Stimulated activated CD4-positive, alpha-beta T cell treated with anti-CD3 and anti-CD28 coated beads, TNF-alpha, amount 100 ng/mL, for 4 hours (primary cell): ENCODE results near the gene EIF2S2.
A peak's percentile ranks its signal among the peaks of the same experiment; 100 is the strongest.
"Not testable (repeated sequence)": the region's sequence is repeated elsewhere in the genome, so short reads cannot be mapped to it uniquely, and the experiment has no call there.

Source experiments
- DNase-seq, 3 experiments: peaks; one replicate each; pipeline ENCODE4 v3.0.0-alpha.2; 2020; ENCODE audit warnings: low read depth in 3 of 3

Gene EIF2S2, protein sequence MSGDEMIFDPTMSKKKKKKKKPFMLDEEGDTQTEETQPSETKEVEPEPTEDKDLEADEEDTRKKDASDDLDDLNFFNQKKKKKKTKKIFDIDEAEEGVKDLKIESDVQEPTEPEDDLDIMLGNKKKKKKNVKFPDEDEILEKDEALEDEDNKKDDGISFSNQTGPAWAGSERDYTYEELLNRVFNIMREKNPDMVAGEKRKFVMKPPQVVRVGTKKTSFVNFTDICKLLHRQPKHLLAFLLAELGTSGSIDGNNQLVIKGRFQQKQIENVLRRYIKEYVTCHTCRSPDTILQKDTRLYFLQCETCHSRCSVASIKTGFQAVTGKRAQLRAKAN

DNA sequence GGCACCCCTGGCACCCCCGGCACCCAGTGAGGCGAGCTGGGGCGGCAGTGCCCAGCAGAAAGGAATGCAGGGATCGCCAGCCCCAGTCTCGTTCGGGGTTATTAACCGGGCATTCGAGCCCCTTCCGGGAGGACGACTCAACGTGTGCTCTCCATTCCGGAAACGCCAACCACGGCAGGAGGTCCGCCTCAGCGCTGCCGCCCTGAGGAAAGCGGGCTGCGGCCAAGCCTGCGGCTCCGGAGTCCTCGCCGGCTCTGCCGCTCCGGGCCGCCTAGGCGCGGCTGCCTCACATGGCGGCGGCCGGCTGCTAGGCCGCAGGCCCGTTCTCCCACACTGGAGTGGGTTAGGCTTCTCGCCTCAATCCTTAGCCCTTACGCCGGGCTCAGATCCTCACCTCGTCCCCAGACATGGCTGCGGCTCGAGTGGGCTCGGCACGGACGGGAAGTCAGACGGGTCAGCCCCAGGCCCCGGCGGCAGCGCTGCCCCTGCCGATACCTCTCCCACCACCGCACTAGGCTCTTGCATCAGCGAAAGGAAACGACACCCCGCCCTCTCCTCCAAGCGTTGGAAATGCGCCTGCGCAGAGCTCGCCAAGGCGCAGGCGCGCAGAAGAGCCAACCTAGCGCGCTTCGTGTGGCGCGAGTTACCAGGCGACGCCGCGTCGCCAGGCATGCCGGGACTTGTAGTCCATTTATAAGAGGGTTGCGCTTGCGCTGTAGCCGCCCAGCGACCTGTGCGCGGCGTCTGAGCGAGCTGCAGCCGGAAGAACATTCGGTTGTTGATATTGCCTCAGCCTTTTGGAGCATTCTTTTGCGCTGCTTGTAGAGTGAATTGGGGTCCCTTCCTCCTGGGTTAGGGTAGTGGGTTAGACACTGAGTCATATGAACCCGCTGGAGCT, at the start of gene EIF2S2:
Gene EIF2S2 (minus strand): TSS at position 542 of the 898 bp plus-strand sequence. CDS start 133 bp downstream, at position 409.
- peak; percentile 75 to 92 (median 92) for DNase-seq

DNA sequence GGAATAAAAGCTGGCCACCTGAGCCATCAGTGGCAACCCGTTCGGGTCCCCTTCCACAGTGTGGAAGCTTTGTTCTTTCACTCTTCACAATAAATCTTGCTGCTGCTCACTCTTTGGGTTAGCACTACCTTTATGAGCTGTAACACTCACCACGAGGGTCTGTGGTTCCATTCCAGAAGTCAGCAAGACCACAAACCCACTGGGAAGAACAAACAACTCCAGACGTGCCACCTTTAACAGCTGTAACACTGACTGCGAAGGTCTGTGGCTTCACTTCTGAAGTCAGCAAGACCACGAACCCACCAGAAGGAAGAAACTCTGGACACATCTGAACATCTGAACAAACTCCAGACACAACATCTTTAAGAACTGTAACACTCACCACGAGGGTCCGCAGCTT, 45.7 kb upstream of the EIF2S2 start:
- not testable (repeated sequence) for DNase-seq

DNA sequence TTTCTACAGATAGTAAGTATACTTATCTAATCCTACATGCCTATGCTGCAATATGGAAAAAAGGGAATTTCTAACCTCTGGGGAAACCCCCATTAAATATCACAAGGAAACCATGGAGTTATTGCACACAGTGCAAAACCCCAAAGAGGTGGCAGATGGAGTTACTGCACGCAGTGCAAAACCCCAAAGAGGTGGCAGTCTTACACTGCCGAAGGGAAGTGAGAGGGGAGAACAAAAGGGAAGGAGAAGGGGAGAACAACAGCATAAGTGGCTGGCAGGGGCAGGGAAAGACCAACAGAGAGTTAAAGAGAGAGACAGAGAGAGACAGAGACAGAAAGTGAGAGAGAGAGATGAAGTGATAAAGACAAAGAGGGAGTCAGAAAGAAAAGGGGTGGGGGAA, 43.8 kb upstream of the EIF2S2 start:
- DNase-seq: no peak

DNA sequence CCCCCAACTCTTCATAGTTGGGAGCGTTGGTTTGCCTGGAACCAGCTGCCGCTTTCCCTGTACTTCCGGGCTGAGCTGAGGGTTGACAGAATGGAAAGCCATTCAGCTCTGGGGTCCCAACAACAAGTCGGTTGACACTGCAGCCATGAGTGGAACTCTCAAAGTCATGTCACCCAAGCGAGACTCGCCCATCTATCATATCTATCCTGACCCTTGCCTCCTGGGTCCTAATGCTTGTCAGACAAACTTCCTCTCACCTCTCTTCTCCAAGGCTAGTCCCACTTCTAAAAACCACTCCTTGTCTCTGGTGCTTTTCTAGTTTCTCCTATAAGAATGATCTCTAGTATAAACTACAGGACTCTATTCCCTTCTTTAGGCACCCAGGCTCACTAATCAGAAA, 41.1 kb upstream of the EIF2S2 start:
- not testable (repeated sequence) for DNase-seq

DNA sequence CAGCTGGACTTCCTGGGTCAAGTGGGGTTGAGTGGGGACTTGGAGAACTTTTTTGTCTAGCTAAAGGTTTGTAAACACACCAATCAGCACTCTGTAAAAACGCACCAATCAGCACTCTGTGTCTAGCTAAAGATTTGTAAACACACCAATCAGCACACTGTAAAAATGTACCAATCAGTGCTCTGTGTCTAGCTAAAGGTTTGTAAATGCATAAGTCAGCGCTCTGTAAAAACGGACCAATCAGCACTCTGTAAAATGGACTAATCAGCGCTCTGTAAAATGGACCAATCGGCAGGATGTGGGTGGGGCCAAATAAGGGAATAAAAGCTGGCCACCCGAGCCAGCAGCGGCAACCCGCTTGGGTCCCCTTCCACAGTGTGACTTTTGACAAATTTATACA, 40.0 kb upstream of the EIF2S2 start:
- DNase-seq: not testable (repeated sequence)

DNA sequence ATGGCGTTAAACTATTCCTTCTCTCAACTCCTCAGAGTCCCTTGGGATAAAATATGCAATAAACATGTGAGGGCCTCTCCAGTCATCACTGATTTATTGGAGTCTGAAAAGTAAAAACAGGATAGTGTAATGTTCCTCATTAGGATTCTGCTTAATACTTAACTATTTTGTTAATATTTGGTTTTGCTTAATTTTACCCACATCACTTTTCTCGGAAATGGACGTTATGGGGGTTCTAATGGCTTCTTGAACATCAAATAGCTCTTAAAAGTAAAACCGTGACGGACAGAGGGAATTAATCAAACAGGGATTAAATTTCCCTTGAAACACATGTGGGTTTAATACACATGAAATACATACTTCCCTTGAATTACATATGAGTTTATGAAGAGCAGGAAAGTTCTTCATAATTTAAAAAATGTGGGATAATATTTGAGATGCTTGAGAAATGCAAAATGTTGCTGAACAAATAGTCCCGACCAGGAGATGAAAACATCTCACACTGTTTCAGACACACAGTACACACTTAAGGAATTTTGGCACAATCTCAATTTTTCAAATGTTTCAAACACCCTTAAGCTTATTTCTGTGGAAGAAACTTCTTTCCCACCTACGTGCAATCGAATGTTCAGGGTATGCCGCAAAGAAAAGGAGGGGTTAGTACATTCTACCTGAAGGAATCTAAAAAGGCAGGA, 38.4 kb upstream of the EIF2S2 start:
- DNase-seq: no peak

DNA sequence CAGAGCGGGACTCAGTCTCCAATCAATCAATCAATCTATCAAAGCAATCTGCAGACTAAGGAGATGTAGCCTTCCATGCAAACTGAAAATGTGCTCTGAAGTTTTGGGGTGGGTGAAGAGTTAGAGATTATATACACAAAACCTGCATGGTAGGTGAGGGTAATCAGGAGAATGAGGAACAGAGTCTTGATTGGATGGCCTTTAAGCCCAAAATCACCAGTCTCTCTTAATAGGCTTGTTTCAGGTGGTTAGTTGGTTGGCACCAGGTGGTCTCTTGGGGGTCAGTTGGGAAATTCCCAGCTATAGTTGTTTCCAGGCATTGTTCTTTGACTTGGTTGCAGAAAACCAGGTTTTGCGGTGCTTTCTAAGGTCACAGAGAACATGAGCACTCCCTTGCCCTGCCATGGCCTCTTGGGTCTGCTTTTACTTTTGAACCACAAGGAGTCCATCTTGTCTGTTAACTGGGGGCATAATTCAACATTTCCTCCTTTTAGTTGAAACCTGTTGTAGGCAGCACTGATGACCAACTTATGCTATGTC, 33.3 kb upstream of the EIF2S2 start:
- DNase-seq: no peak

DNA sequence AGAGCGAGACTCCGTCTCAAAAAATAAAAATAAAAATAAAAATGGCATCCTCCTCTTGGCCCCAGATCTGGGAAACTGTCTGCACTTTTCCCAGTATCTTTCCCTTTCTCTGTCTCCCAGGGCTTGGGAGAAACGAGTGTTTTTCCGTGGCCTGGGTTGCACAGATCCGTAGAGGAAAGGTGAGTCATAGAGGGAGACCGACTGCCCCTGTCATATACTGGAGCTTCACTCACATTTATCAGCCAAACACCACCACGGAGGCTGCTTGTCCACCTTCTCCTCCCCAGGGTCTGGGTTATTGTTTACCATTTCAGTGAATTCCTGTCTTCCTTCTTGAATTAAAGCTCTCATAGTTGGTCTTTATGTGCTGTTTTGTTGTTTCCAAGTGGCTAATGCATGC, 31.9 kb upstream of the EIF2S2 start:
- DNase-seq: no peak

DNA sequence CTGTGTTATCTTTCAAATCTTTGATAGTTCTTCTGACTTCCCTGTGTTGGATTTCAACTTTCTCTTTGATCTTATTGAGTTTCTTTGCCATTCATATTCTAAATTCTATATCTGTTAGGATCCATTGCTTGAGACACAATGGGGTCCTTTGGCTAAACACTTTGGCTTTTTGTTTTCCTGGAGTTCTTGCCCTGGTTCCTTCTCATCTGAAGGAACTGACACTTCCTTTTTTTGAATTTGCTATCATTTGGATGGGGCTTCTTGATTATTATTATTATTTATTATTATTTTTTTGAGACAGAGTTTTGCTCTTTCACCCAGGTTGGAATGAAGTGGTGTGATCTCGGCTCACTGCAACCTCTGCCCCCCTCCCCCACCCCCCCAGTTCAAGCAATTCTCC, 30.1 kb upstream of the EIF2S2 start:
- DNase-seq: no peak

DNA sequence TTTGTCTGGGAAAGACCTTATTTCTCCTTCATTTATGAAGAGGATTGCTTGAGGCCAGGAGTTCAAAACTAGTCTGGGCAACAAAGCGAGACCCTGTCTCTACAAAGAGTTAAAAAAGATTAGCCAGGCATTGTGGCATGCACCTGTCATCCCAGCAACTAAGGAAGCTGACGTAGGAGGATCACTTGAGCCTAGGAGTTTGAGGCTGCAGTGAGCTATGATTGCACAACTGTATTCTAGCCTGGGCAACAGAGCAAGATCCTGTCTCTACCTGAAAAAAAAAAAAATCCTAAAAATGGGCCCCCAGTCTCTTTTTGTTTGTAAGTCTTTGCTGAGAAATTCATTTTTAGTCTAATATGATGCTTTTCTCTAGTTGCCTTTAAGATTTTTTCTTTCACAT, 29.2 kb upstream of the EIF2S2 start:
- DNase-seq: no peak

DNA sequence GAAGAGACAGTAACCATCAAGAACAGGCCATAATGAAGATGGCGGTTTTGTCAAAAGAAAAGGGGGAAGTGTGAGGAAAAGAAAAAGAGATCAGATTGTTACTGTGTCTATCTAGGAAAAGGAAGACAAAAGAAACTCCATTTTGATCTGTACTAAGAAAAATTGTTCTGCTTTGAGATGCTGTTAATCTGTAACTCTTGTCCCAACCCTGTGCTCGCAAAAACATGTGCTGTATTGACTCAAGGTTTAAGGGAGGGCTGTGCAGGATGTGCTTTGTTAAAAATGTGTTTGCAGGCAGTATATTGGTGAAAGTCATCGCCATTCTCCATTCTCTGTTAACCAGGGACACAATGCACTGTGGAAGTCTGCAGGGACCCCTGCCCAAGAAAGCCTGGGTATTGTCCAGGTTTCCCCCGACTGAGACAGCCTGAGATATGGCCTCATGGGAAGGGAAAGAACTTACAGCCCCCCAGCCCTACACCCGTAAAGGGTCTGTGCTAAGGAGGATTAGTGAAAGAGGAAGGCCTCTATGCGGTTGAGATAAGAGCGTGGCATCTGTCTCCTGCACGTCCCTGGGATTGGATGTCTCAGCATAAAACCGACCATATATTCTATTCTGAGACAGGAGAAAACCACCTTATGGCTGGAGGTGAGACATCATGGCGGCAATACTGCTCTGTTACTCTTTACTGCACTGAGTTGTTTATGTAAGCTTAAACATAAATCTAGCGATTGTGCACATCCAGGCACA, 23.7 kb upstream of the EIF2S2 start:
- DNase-seq: not testable (repeated sequence)

DNA sequence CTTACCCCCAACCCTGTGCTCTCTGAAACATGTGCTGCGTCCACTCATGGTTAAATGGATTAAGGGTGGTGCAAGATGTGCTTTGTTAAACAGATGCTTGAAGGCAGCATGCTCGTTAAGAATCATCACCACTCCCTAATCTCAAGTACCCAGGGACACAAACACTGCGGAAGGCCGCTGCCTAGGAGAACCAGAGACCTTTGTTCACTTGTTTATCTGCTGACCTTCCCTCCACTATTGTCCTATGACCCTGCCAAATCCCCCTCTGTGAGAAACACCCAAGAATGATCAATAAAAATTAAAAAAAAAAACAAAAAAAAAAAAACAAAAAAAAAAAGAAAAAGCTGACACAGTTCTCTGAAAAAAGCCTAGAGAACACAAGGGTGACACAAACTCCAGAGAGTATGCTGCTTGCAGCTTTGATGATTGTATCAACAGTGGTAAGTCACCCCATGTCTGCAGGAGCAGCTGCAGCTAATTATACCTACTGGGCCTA, 21.4 kb upstream of the EIF2S2 start:
- DNase-seq: not testable (repeated sequence)

DNA sequence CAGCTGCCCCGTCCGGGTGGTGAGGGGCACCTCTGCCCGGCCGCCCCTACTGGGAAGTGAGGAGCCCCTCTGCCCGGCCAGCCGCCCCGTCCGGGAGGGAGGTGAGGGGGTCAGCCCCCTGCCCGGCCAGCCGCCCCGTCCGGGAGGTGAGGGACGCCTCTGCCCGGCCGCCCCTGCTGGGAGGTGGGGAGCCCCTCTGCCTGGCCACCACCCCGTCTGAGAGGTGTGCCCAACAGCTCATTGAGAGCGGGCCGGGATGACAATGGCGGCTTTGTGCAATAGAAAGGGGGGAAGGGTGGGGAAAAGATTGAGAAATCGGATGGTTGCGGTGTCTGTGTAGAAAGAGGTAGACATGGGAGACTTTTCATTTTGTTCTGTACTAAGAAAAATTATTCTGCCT, 20.9 kb upstream of the EIF2S2 start:
- DNase-seq: not testable (repeated sequence)

DNA sequence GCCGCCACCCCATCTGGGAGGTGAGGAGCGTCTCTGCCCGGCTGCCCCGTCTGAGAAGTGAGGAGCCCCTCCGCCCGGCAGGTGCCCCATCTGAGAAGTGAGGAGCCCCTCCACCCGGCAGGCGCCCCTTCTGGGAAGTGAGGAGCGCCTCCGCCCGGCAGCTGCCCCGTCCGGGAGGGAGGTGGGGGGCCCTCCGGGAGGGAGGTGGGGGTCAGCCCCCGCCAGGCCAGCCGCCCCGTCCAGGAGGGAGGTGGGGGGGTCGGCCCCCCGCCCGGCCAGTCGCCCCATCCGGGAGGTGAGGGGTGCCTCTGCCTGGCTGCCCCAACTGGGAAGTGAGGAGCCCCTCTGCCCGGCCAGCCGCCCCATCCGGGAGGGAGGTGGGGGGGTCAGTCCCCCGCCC, 20.4 kb upstream of the EIF2S2 start:
- not testable (repeated sequence) for DNase-seq

DNA sequence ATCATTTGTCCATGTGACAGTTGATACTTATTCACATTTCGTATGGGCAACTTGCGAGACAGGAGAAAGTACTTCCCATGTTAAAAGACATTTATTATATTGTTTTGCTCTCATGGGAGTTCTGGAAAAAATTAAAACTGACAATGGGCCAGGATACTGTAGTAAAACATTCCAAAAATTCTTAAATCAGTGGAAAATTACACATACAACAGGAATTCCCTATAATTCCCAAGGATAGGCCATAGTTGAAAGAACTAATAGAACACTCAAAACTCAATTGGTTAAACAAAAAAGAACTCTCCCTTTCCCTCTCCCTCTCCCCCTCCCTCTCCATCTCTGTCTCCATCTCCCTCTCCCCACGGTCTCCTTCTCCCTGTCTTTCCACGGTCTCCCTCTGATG, 19.4 kb upstream of the EIF2S2 start:
- no peak for DNase-seq

DNA sequence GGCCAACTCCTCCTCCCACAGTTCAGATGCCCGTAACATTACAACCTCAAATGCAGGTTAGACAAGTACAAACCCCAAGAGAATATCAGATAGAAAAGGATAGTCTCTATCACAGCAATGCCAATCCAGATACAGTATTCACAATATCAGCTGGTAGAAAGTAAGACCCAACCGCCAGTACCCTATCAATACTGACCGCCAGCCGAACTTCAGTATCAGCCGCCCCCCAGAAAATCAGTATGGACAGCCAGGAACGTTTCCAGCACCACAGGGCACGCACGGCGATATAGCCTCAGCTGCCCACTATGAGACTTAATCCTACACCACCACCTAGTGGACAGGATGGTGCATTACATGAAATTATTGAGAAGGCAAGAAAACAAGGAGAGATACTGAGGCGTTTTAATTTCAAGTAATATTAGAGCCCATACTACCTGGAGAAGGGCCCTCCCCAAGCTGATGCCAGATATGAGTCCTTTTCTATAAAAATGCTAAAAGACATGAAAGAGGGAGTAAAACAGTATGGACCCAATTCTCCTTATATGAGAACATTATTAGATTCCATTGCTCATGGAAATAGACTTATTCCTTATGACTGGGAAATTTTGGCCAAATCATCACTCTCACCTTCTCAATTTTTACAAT, 17.6 kb upstream of the EIF2S2 start:
- DNase-seq: peak in 2 of 3 experiments; percentile 8 to 30

DNA sequence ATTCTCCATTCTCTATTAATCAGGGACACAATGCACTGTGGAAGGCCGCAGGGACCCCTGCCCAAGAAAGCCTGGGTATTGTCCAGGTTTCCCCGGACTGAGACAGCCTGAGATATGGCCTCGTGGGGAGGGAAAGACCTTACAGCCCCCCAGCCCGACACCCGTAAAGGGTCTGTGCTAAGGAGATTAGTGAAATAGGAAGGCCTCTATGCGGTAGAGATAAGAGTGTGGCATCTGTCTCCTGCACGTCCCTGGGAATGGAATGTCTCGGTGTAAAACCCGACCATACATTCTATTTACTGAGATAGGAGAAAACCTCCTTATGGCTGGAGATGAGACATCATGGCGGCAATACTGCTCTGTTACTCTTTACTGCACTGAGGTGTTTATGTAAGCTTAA, 15.7 kb upstream of the EIF2S2 start:
- DNase-seq: no peak

DNA sequence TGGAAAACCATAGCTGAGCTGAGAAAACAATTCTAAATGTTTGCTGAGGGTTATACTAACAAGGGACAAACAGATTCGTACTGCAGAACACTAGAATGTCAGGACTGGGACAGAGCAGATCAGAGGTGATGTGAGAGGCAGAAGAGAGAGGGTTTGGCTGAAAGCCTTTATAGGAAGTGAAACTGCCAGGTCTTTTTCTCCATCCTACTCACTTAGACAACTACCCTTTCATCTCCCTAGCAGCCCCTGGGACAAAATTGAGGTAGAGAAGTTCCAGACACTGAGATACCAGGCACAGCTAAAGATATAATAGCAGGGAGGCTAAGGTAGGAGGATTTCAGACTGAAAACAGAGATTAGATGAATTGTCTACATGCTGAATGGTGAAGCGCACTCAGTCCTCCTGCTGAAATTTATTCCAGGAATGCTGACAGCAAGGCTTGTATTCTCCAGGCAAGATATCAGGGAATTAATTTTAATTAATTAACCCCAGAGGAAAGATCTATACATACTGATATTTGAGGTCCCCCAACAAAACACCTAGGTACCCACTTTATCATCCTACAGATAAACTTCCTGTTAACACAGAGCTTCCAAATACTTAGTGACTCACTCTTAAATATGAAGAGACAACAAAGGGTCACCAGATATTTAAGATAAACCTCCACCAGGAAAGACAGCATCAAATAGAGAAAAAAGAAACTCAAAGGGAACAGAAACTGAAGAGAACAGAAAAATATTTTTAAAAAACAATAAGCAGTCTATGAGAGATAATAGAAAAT, 12.6 kb upstream of the EIF2S2 start:
- no peak for DNase-seq

DNA sequence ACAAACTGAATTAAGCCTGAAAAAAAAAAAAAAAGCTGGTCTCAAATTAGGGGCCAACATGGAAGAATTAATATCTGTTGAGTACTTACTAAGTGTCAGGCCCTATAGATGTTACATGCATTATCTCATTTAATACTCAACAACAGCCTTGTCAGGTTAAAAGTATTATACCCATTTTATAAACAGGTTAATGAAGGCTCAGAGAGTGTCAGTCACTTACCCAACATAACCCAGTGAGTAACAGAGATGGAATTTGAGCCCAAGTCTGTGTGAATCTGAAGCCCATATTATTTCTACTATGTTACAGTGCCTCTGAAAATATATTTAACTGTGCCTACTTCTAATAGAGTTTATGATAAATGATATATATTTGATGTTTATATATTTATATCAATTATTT, 11.3 kb upstream of the EIF2S2 start:
- no peak for DNase-seq
